B cell (primary cell): Measurements from ENCODE around the gene ST6GALNAC2. TPM values are rescaled to one million over a fixed set of nuclear protein-coding genes. Genes with fewer than 3 reads are reported as not detected.

Experiments used
- ATAC-seq: fragments of 200-7000 bp; cut with Tn5 transposase; one replicate; pipeline ENCODE4 v1.10.0; 2021; ENCODE audit warnings: low read depth, mild to moderate bottlenecking, moderate number of reproducible peaks, moderate library complexity
- CTCF ChIA-PET: fragments of 350-600 bp; sonication (Branson Sonifier 250); formaldehyde crosslinking; loops from one replicate; lab custom pipeline; 2021; ENCODE audit warnings: antibody characterized with exemption, inconsistent platforms; lab: Charles Lee
- POLR2A ChIA-PET: fragments of 350-600 bp; sonication (Branson Sonifier 250); formaldehyde crosslinking; loops from one replicate; lab custom pipeline; 2021; ENCODE audit warnings: antibody characterized with exemption; lab: Charles Lee
- DNase-seq: peaks from one replicate; pipeline ENCODE4 v3.0.0; 2013
- H2AFZ ChIP-seq: 2 replicates; pipeline ENCODE4 v1.6.1; 2012; ENCODE audit warnings: mild to moderate bottlenecking, low read depth, low read length; ENCODE audit not compliant: insufficient read depth, poor library complexity, severe bottlenecking
- H3K27ac ChIP-seq, 2 donors: 1 replicate in 1 of 2; 2 replicates in 1 of 2; pipeline ENCODE4 v1.5.1; 2012 to 2013; ENCODE audit warnings: low read length in 2 of 2, mild to moderate bottlenecking in 2 of 2, moderate library complexity in 1 of 2
- H3K27me3 ChIP-seq, 4 experiments: fragments of 200-600 bp in 1 of 4; sonication (generic) in 1 of 4; replicated peaks in 1 of 4; 1 replicate in 2 of 4; 2 replicates in 2 of 4; pipeline versions ENCODE4 v1.6.1 to v1.7.0; 2013 to 2016; ENCODE audit warnings: low read length in 3 of 4, mild to moderate bottlenecking in 2 of 4, mixed read lengths in 1 of 4, moderate library complexity in 1 of 4; ENCODE audit not compliant: insufficient read depth in 4 of 4, control insufficient read depth in 3 of 4; ENCODE audit errors: control extremely low read depth in 1 of 4
- H3K36me3 ChIP-seq, 2 experiments: replicated peaks in 1 of 2; 1 replicate in 1 of 2; 2 replicates in 1 of 2; pipeline versions ENCODE4 v1.6.1 to v1.7.1; 2013; ENCODE audit warnings: low read length in 1 of 2; ENCODE audit not compliant: insufficient read depth in 2 of 2, control insufficient read depth in 1 of 2; ENCODE audit errors: control extremely low read depth in 1 of 2, extremely low read depth in 1 of 2
- H3K4me1 ChIP-seq, 2 donors: fragments of 200-600 bp in 1 of 2; sonication (generic) in 1 of 2; 1 replicate in 1 of 2; 2 replicates in 1 of 2; pipeline versions ENCODE4 v1.5.1 to v1.6.1; 2013 to 2017; ENCODE audit warnings: low read length in 2 of 2; ENCODE audit not compliant: control insufficient read depth in 2 of 2, insufficient read depth in 2 of 2
- H3K4me2 ChIP-seq: replicated peaks from 2 replicates; pipeline ENCODE3; 2012; ENCODE audit warnings: mild to moderate bottlenecking, low read depth, low read length; ENCODE audit not compliant: poor library complexity, severe bottlenecking
- H3K4me3 ChIP-seq, 5 experiments: fragments of 200-600 bp in 1 of 5; sonication (generic) in 1 of 5; 1 replicate in 3 of 5; 2 replicates in 2 of 5; pipeline versions ENCODE4 v1.5.1 to v1.7.0; 2011 to 2016; ENCODE audit warnings: low read length in 4 of 5, mild to moderate bottlenecking in 4 of 5, low read depth in 2 of 5, control low read depth in 1 of 5, moderate library complexity in 1 of 5; ENCODE audit not compliant: insufficient read depth in 1 of 5; ENCODE audit errors: control extremely low read depth in 1 of 5, extremely low read depth in 1 of 5
- H3K79me2 ChIP-seq: fragments of 200-600 bp; sonication (generic); one replicate; pipeline ENCODE4 v1.6.0; 2016; ENCODE audit warnings: low read length; ENCODE audit not compliant: control insufficient read depth, insufficient read depth
- H3K9ac ChIP-seq: fragments of 200-600 bp; sonication (generic); 2 replicates; pipeline ENCODE4 v1.6.1; 2017; ENCODE audit warnings: mild to moderate bottlenecking, low read length, moderate library complexity
- H3K9me3 ChIP-seq, 3 donors: one replicate each; pipeline versions ENCODE4 v1.6.1 to v1.7.1; 2013; ENCODE audit warnings: low read length in 2 of 3; ENCODE audit not compliant: control insufficient read depth in 2 of 3, insufficient read depth in 1 of 3; ENCODE audit errors: control extremely low read depth in 1 of 3
- H4K20me1 ChIP-seq: 2 replicates; pipeline ENCODE4 v1.6.0; 2012; ENCODE audit warnings: mild to moderate bottlenecking, low read length; ENCODE audit not compliant: insufficient read depth, control insufficient read depth, poor library complexity, severe bottlenecking
- H3K27ac Mint-ChIP-seq: one replicate; pipeline ENCODE4 v1.8.0; 2021; ENCODE audit warnings: mixed read lengths
- H3K27me3 Mint-ChIP-seq: one replicate; pipeline ENCODE4 v1.8.0; 2021; ENCODE audit warnings: mixed read lengths
- H3K4me1 Mint-ChIP-seq: one replicate; pipeline ENCODE4 v1.8.0; 2021; ENCODE audit warnings: mixed read lengths
- H3K4me3 Mint-ChIP-seq: one replicate; pipeline ENCODE4 v1.8.0; 2021; ENCODE audit warnings: mixed read lengths
- H3K9me3 Mint-ChIP-seq: one replicate; pipeline ENCODE4 v1.8.0; 2022; ENCODE audit warnings: mixed read lengths; ENCODE audit not compliant: insufficient read depth
- CTCF ChIP-seq: fragments of 200-600 bp; IDR thresholded peaks from one replicate; pipeline ENCODE4 v1.8.0; 2022; ENCODE audit warnings: antibody characterized with exemption, mild to moderate bottlenecking
- EZH2 ChIP-seq: IDR thresholded peaks from 2 replicates; pipeline ENCODE4 v1.6.1; 2012; ENCODE audit warnings: borderline replicate concordance, low read depth, mild to moderate bottlenecking, moderate library complexity, low read length; ENCODE audit not compliant: insufficient read depth, poor library complexity, severe bottlenecking
- WGBS: methylation state at CpG from one replicate; pipeline ENCODE4 v1.1.5; 2013; ENCODE audit warnings: missing lambda C conversion rate; ENCODE audit not compliant: insufficient coverage; 5-methylcytosine and 5-hydroxymethylcytosine counted together
- intact Hi-C: fragments of 100-400 bp; cut with micrococcal nuclease; formaldehyde crosslinking; loops from one replicate; pipeline ENCODE4 v1.10.0; 2022
- polyA plus RNA-seq: library from polyadenylated mRNA; depleted of rRNA; stranded (reverse); fragments of >200 nt; gene quantifications from 2 replicates; pipeline ENCODE4 v1.2.3, GENCODE V29; 2012
- total RNA-seq, 2 donors: library from RNA; stranded (reverse); fragments of 120-200 nt in 1 of 2; gene quantifications; 1 replicate in 1 of 2; 2 replicates in 1 of 2; pipeline versions ENCODE4 v1.2.3 to v1.2.4, GENCODE V29; 2013 to 2022

The ST6GALNAC2 gene
- total and polyA plus RNA-seq, 2 donors (not counting 1 experiment from before 2014, with no cell fraction given): 0.58 to 2.7 TPM

- Mint-ChIP-seq H3K4me3 (no peak overlapping the region), H3K27ac (no peak overlapping the region), H3K27me3 (no peaks in the 10 kb centered on the region), H3K9me3 (no peaks in the 10 kb centered on the region), H3K4me1 (peaks cover 41% of the 10 kb centered on the region)
- ATAC-seq: no peak
- TF ChIP-seq CTCF: no peak
- no peak for TF ChIP-seq EZH2
- H3K36me3 ChIP-seq: no peaks in the 10 kb centered on the region
- H4K20me1 ChIP-seq: no peaks in the 10 kb centered on the region
- H3K27me3 ChIP-seq: no peaks in the 10 kb centered on the region
- H3K4me3 ChIP-seq: no peak overlapping the region
- CTCF ChIA-PET: interaction anchor here (1.5 to 2.0 kb wide), 2 partner anchors 28 to 30 kb away, joined by 3 to 10 read pairs; no protein-coding TSS in a partner anchor
- H3K9ac ChIP-seq: no peak overlapping the region
- no peak for DNase-seq
- no peaks in the 10 kb centered on the region for H3K9me3 ChIP-seq
- intact Hi-C loops: no loop called here
- 69% methylated on average over 3 of the region's 8 CpGs for WGBS
- H3K27ac ChIP-seq: no peak overlapping the region
- H2AFZ ChIP-seq: no peak overlapping the region
- peaks cover 7 to 15% of the 10 kb centered on the region in 2 donors for H3K4me1 ChIP-seq
- H3K79me2 ChIP-seq: peaks cover 22% of the 10 kb centered on the region
- H3K4me2 ChIP-seq: no peak overlapping the region
- POLR2A ChIA-PET: interaction anchor here (0.6 kb wide), 1 partner anchor 698 kb away, joined by 11 read pairs; the partner anchor contains the start of gene WBP2
Observed at GRCh38 chr17:76553178-76553908, 32.3 kb downstream of the ST6GALNAC2 start.

DNA sequence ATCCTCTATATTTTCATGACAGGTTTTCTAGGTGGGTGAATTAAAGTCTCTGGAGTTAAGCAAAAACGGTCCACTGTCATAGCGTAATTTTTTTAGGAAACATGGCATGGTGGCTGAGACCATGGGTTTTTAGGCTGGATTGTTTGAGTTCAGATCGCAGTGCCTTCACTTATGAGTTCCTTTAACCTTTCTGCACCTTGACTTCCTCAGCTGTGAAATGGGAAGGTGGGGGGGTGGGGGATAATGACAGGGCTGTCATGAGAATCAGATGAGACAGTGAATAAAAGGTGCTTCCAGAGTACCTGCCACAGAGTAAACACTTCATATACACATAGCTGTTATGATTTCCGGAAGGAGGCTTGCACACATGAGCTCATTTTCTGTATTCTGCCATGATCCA, 34.0 kb downstream of the ST6GALNAC2 start:
- Histone ChIP-seq H3K4me2 (no peak overlapping the region), H3K4me1 (peaks cover 7 to 11% of the 10 kb centered on the region in 2 donors), H3K27me3 (no peaks in the 10 kb centered on the region), H3K9me3 (no peaks in the 10 kb centered on the region), H2AFZ (no peak overlapping the region), H3K79me2 (peaks cover 8% of the 10 kb centered on the region), H3K4me3 (no peak overlapping the region), H3K9ac (no peak overlapping the region), H3K36me3 (no peaks in the 10 kb centered on the region), H4K20me1 (no peaks in the 10 kb centered on the region), H3K27ac (no peak overlapping the region)
- ATAC-seq (no peak), DNase-seq (no peak)
- no peak for TF ChIP-seq CTCF
- TF ChIP-seq EZH2: no peak
- Mint-ChIP-seq H3K9me3 (no peaks in the 10 kb centered on the region), H3K27ac (no peak overlapping the region), H3K4me1 (peaks cover 25% of the 10 kb centered on the region), H3K27me3 (no peaks in the 10 kb centered on the region), H3K4me3 (no peak overlapping the region)
- CTCF ChIA-PET: interaction anchor here (0.5 to 1.8 kb wide), 10 partner anchors 14 to 250 kb away, joined by 3 to 13 read pairs (median 4); no protein-coding TSS in a partner anchor
- POLR2A ChIA-PET: interaction anchor here (0.6 kb wide), 1 partner anchor 1228 kb away, joined by 3 read pairs; no protein-coding TSS in a partner anchor
- intact Hi-C loops: no loop called here
- 89% methylated on average over 3 of the region's 4 CpGs for WGBS
